ENCODE measurements around the gene CACFD1.

CACFD1 gene

DNA sequence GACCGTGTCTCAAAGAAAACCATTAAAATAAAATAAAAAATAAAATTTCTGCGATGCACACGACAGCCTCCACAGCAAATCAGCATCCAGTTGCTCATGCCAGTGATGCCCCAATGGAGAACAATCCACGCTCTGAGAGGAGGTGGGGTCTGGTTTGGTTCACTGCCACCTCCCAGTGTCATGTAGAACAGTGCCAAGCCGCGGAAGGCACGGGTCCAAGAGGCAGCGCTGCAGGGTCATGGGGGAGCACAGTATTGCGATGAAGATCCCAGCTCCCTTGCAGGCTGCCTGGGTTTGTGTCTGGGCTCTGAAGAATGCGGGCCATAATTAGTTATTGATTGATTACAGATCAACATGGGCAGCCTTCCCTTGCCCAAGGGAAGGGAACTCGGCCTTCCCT, 6.1 kb upstream of the CACFD1 start:
- H3K4me3 ChIP-seq (ENCODE audit: low read depth, low read length), result no peak overlapping the region
- TF ChIP-seq, protein P1, sequence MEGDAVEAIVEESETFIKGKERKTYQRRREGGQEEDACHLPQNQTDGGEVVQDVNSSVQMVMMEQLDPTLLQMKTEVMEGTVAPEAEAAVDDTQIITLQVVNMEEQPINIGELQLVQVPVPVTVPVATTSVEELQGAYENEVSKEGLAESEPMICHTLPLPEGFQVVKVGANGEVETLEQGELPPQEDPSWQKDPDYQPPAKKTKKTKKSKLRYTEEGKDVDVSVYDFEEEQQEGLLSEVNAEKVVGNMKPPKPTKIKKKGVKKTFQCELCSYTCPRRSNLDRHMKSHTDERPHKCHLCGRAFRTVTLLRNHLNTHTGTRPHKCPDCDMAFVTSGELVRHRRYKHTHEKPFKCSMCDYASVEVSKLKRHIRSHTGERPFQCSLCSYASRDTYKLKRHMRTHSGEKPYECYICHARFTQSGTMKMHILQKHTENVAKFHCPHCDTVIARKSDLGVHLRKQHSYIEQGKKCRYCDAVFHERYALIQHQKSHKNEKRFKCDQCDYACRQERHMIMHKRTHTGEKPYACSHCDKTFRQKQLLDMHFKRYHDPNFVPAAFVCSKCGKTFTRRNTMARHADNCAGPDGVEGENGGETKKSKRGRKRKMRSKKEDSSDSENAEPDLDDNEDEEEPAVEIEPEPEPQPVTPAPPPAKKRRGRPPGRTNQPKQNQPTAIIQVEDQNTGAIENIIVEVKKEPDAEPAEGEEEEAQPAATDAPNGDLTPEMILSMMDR (IDR thresholded peaks at IDR 0.05; ENCODE audit: low read depth, low read length), result no peak

GRCh38 chr9:133454325-133454724, 5.5 kb upstream of the CACFD1 start:
- H3K4me3 ChIP-seq (ENCODE audit: low read depth, low read length), result no peak overlapping the region
- TF ChIP-seq, protein P1 (IDR thresholded peaks at IDR 0.05; ENCODE audit: low read depth, low read length), result no peak

DNA sequence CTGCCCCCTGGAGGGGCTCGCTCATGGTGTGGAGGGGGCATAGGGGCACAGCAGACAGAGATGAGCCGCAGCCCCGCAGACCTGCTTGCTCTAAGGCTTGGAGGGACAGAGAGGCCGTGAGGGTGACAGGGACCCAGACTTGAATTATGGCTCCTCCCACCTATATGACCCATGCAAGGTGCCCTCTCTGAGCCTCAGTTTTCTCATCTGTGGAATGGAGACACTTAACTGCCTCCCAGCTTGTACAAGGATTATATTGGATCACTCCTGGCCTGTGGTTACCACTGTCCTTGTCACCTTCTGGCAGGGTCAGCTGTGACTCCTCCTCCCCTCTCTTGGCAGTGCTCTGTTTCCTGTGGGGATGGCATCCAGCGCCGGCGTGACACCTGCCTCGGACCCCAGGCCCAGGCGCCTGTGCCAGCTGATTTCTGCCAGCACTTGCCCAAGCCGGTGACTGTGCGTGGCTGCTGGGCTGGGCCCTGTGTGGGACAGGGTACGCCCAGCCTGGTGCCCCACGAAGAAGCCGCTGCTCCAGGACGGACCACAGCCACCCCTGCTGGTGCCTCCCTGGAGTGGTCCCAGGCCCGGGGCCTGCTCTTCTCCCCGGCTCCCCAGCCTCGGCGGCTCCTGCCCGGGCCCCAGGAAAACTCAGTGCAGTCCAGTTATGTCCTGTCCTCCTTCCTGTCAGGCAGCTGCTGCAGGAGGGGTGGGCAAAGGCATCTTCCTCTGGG, 4.7 kb upstream of the CACFD1 start:
- no peak overlapping the region for H3K4me3 ChIP-seq (ENCODE audit: low read depth, low read length)
- TF ChIP-seq, protein P1 (IDR thresholded peaks at IDR 0.05; ENCODE audit: low read depth, low read length), result no peak

DNA sequence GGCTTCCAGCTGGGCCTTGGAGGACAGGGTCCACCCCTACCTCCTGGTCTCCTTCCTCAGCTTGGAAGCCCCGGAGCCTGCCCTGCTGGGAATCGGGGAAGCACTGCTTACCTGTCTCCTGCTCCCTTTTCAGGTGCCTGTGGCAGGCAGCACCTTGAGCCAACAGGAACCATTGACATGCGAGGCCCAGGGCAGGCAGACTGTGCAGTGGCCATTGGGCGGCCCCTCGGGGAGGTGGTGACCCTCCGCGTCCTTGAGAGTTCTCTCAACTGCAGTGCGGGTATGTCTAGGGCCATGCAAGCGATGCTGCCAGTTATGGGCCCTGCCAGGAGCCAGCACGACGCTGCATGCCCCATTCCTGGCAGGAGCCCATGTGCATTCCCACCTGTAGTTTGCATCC, 3.8 kb upstream of the CACFD1 start:
- TF ChIP-seq, protein P1 (IDR thresholded peaks at IDR 0.05; ENCODE audit: low read depth, low read length), result no peak
- no peak overlapping the region for H3K4me3 ChIP-seq (ENCODE audit: low read depth, low read length)

- H3K4me3 ChIP-seq (ENCODE audit: low read depth, low read length), result no peak overlapping the region
- TF ChIP-seq, protein P1 (IDR thresholded peaks at IDR 0.05; ENCODE audit: low read depth, low read length), result no peak
Observed at GRCh38 chr9:133456409-133456808, 3.4 kb upstream of the CACFD1 start.

- TF ChIP-seq, protein P1 (IDR thresholded peaks at IDR 0.05; ENCODE audit: low read depth, low read length), result no peak
- H3K4me3 ChIP-seq (ENCODE audit: low read depth, low read length), result no peak overlapping the region
Observed at GRCh38 chr9:133457233-133457632, 2.5 kb upstream of the CACFD1 start.

DNA sequence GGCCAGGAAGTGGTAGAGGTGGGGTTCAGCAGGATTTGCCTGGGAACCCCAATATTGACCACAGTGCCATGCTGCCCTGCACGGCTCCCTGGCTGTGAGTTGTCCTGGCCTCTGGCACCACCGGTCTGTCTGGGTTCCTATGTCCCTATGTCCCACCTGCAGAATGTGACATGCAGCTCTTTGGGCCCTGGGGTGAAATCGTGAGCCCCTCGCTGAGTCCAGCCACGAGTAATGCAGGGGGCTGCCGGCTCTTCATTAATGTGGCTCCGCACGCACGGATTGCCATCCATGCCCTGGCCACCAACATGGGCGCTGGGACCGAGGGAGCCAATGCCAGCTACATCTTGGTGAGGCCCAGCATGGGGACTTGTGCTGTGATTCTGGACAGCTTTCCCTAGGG, 2.0 kb upstream of the CACFD1 start:
- no peak overlapping the region for H3K4me3 ChIP-seq (ENCODE audit: low read depth, low read length)
- TF ChIP-seq, protein P1 (IDR thresholded peaks at IDR 0.05; ENCODE audit: low read depth, low read length), result no peak

Data from WI38 (cell line).